ENCODE data around the gene ZNF276. TPM values are rescaled to one million over a fixed set of nuclear protein-coding genes. Genes with fewer than 3 reads are reported as not detected.
"Not testable (repeated sequence)": the region's sequence is repeated elsewhere in the genome, so short reads cannot be mapped to it uniquely, and the experiment has no call there.

Gene ZNF276
- 10 to 100 TPM; 24.4 to 35.3 TPM for total RNA-seq
- polyA plus RNA-seq (ENCODE audit: insufficient read length in 2 of 2), result 10 to 100 TPM; 48.7 to 61.3 TPM
- long read RNA-seq, donor 1, partial matches to known transcripts, result 17 of 18 reads
- long read RNA-seq, donor 1, other reads (novel, unspliced or antisense), result 0 of 18 reads
- long read RNA-seq, donor 2, result 0 reads
- long read RNA-seq, donor 3, result 0 reads
- long read RNA-seq, donor 4, full-length matches to known transcripts, result 1 of 8 reads
- long read RNA-seq, donor 4, partial matches to known transcripts, result 7 of 8 reads
- long read RNA-seq, donor 4, other reads (novel, unspliced or antisense), result 0 of 8 reads

- peak in 5 of 6 donors; percentile 62 to 93 (median 75) for DNase-seq (ENCODE audit: low read depth in 4 of 6, low spot score in 6 of 6)
- H3K4me1 ChIP-seq (ENCODE audit: control insufficient read depth, insufficient read depth, low read length), result peaks cover 48% of the 10 kb centered on the region
- H3K36me3 ChIP-seq (ENCODE audit: control insufficient read depth, insufficient read depth, low read length), result peaks cover 69% of the 10 kb centered on the region
- WGBS (ENCODE audit: insufficient coverage), result under 1% methylated on average over 103 of the region's 103 CpGs
- peak within 1 kb of the TSS; percentile 59 for H3K4me3 ChIP-seq (ENCODE audit: low read depth, low read length)
- no peaks in the 10 kb centered on the region for H3K27me3 ChIP-seq (ENCODE audit: control insufficient read depth, insufficient read depth, low read length)
- no peaks in the 10 kb centered on the region for H3K9me3 ChIP-seq (ENCODE audit: control insufficient read depth, insufficient read depth, low read length)
- H3K27ac ChIP-seq (ENCODE audit: low read depth, low read length), result peak within 1 kb of the TSS; percentile 90
These were observed at the start of gene ZNF276, which contains the start of gene VPS9D1 for GRCh38 chr16:89720813-89721545. Gene ZNF276, plus strand, starts transcription at chr16:89721537. Its CDS starts 104 bp downstream, at chr16:89721641. Gene VPS9D1, minus strand, starts transcription at chr16:89720898. Its CDS starts 37 bp downstream, at chr16:89720861.

- H3K36me3 ChIP-seq (ENCODE audit: control insufficient read depth, insufficient read depth, low read length), result peaks cover 29% of the 10 kb centered on the region
- H3K27ac ChIP-seq (ENCODE audit: low read depth, low read length); DNase-seq (ENCODE audit: low read depth in 4 of 6, low spot score in 6 of 6); H3K27me3 ChIP-seq (ENCODE audit: control insufficient read depth, insufficient read depth, low read length); H3K4me3 ChIP-seq (ENCODE audit: low read depth, low read length); H3K4me1 ChIP-seq (ENCODE audit: control insufficient read depth, insufficient read depth, low read length); H3K9me3 ChIP-seq (ENCODE audit: control insufficient read depth, insufficient read depth, low read length): not testable (repeated sequence)
- WGBS (ENCODE audit: insufficient coverage), result no CpG with 5 or more reads among the region's 4 CpGs
These were observed 49.8 kb upstream of the ZNF276 start for GRCh38 chr16:89671565-89671964.

GRCh38 chr16:89672177-89672941 lies 49.0 kb upstream of the ZNF276 start:
- Histone ChIP-seq H3K4me3 (ENCODE audit: low read depth, low read length) (no peak overlapping the region), H3K27ac (ENCODE audit: low read depth, low read length) (no peak overlapping the region), H3K36me3 (ENCODE audit: control insufficient read depth, insufficient read depth, low read length) (peaks cover 29% of the 10 kb centered on the region), H3K4me1 (ENCODE audit: control insufficient read depth, insufficient read depth, low read length) (no peaks in the 10 kb centered on the region), H3K9me3 (ENCODE audit: control insufficient read depth, insufficient read depth, low read length) (no peaks in the 10 kb centered on the region), H3K27me3 (ENCODE audit: control insufficient read depth, insufficient read depth, low read length) (no peaks in the 10 kb centered on the region)
- DNase-seq (ENCODE audit: low read depth in 4 of 6, low spot score in 6 of 6), result no peak
- 94% methylated on average over 12 of the region's 16 CpGs for WGBS (ENCODE audit: insufficient coverage)

DNA sequence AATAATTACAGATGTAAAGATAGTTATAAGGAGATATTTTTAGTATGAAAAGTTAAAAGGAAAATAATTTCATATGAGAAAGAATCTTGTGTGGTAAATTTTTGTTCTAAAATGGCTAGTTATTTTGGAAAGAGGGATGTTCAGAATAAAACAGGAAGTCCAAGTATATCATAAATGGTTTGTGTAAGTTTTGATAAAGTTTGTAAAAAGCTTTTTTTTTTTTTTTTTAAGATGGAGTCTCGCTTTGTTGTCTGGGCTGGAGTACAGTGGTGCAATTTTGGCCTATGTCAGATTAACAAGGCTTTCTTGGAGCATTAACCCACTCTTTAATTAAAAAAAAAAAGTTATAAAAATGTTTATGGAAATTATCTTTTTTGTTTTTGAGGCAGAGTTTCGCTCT lies 43.1 kb upstream of the ZNF276 start:
- Histone ChIP-seq H3K4me3 (ENCODE audit: low read depth, low read length) (no peak overlapping the region), H3K27ac (ENCODE audit: low read depth, low read length) (no peak overlapping the region), H3K9me3 (ENCODE audit: control insufficient read depth, insufficient read depth, low read length) (no peaks in the 10 kb centered on the region), H3K4me1 (ENCODE audit: control insufficient read depth, insufficient read depth, low read length) (no peaks in the 10 kb centered on the region), H3K36me3 (ENCODE audit: control insufficient read depth, insufficient read depth, low read length) (peaks cover 15% of the 10 kb centered on the region), H3K27me3 (ENCODE audit: control insufficient read depth, insufficient read depth, low read length) (no peaks in the 10 kb centered on the region)
- no CpG with 5 or more reads among the region's 2 CpGs for WGBS (ENCODE audit: insufficient coverage)
- no peak for DNase-seq (ENCODE audit: low read depth in 4 of 6, low spot score in 6 of 6)

- H3K36me3 ChIP-seq (ENCODE audit: control insufficient read depth, insufficient read depth, low read length), result peaks cover 34% of the 10 kb centered on the region
- 100% methylated on average over 1 of the region's 1 CpG for whole genome bisulfite sequencing (ENCODE audit: insufficient coverage)
- no peaks in the 10 kb centered on the region for H3K9me3 ChIP-seq (ENCODE audit: control insufficient read depth, insufficient read depth, low read length)
- DNase-seq (ENCODE audit: low read depth in 4 of 6, low spot score in 6 of 6), result peak in 1 of 6 donors; percentile 10
- H3K4me1 ChIP-seq (ENCODE audit: control insufficient read depth, insufficient read depth, low read length), result peaks cover 17% of the 10 kb centered on the region
- no peaks in the 10 kb centered on the region for H3K27me3 ChIP-seq (ENCODE audit: control insufficient read depth, insufficient read depth, low read length)
- no peak overlapping the region for H3K4me3 ChIP-seq (ENCODE audit: low read depth, low read length)
- no peak overlapping the region for H3K27ac ChIP-seq (ENCODE audit: low read depth, low read length)
These were observed 35.4 kb upstream of the ZNF276 start for GRCh38 chr16:89685916-89686315.

DNA sequence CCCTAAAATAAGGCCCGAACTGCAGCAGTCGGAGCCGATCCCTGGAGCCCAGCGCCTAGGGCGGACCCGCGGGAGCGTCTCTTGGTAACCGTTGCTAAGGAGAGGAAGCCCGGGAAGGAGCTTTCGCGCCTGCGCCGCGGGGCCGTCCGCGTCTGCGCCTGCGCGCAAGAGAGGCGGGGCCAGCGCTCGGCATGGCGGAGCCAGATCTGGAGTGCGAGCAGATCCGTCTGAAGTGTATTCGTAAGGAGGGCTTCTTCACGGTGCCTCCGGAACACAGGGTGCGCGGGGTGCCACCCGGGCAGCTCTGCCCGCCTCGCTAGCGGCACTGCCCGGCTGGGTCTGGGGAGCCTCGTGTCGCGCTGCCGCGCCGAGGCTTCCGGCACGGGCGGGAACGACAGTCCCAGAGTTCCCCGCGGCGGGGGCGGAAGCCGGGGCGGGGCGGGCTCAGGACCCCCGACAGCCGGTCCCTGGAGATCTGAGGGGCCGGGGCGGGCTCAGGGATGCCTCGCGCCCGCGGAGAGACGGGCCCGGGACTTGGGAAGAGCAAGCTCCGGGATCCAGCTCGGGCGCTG lies 34.7 kb upstream of the ZNF276 start, which contains the start of gene CDK10:
CDK10 (plus strand) TSS at position 170 of the 572 bp plus-strand sequence; CDS start at position 192, 22 bp downstream.
- Histone ChIP-seq H3K27me3 (ENCODE audit: control insufficient read depth, insufficient read depth, low read length) (no peaks in the 10 kb centered on the region), H3K27ac (ENCODE audit: low read depth, low read length) (peak within 1 kb of the TSS; percentile 77), H3K4me3 (ENCODE audit: low read depth, low read length) (peak within 1 kb of the TSS; percentile 72), H3K9me3 (ENCODE audit: control insufficient read depth, insufficient read depth, low read length) (no peaks in the 10 kb centered on the region), H3K36me3 (ENCODE audit: control insufficient read depth, insufficient read depth, low read length) (peaks cover 40% of the 10 kb centered on the region), H3K4me1 (ENCODE audit: control insufficient read depth, insufficient read depth, low read length) (peaks cover 17% of the 10 kb centered on the region)
- WGBS (ENCODE audit: insufficient coverage), result 0% methylated on average over 67 of the region's 67 CpGs
- DNase-seq (ENCODE audit: low read depth in 4 of 6, low spot score in 6 of 6), result peak; percentile 82 to 97 (median 90)

DNA sequence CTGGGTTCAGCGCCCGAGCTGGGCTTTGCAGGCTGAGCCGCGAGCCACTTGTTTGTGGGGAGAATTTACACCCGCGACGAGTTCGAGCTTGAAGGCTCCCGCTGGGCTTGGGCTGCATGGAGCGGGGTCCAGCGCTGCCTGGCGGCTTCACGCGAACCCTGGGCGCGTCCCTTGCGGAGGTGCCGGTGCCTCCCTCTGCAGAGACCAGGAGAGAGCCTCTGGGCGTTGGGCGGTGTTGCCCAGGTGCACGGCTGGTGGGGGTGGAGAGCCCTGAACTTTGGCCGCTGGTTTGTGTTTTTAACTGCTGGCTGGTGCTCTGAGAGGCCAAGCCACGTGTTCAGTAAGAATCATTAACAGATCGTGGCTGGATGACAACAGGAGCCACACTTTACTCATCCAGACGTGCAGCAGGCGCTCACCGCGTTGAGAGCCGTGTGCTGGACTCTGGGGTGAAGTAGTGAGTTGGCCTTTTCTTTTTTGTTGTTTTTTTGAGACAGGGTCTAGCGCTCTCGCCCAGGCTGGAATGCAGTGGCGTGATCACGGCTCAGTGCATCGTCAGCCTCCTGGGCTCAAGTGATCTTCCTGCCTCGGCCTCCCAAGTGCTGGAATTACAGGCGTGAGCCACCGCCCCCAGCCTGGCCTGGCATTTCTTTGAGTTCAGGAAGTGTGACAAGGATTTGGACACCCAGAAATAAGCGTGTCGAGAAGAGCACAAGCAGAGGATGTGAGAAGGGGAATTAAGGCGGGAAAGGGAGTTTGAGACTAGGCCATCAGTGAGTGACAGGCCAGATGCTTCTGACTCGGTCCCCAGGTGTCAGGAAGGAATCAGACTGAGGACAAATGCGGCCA lies 34.0 kb upstream of the ZNF276 start:
- 13% methylated on average over 42 of the region's 42 CpGs for WGBS (ENCODE audit: insufficient coverage)
- no peak for DNase-seq (ENCODE audit: low read depth in 4 of 6, low spot score in 6 of 6)
- no peaks in the 10 kb centered on the region for H3K27me3 ChIP-seq (ENCODE audit: control insufficient read depth, insufficient read depth, low read length)
- H3K4me3 ChIP-seq (ENCODE audit: low read depth, low read length), result peak overlapping the region; percentile 72
- peaks cover 17% of the 10 kb centered on the region for H3K4me1 ChIP-seq (ENCODE audit: control insufficient read depth, insufficient read depth, low read length)
- H3K36me3 ChIP-seq (ENCODE audit: control insufficient read depth, insufficient read depth, low read length), result peaks cover 46% of the 10 kb centered on the region
- H3K9me3 ChIP-seq (ENCODE audit: control insufficient read depth, insufficient read depth, low read length), result no peaks in the 10 kb centered on the region
- H3K27ac ChIP-seq (ENCODE audit: low read depth, low read length), result peak overlapping the region; percentile 77

GRCh38 chr16:89688395-89688794 lies 32.9 kb upstream of the ZNF276 start:
- Histone ChIP-seq H3K27ac (ENCODE audit: low read depth, low read length) (no peak overlapping the region), H3K36me3 (ENCODE audit: control insufficient read depth, insufficient read depth, low read length) (peaks cover 49% of the 10 kb centered on the region), H3K4me1 (ENCODE audit: control insufficient read depth, insufficient read depth, low read length) (peaks cover 17% of the 10 kb centered on the region), H3K4me3 (ENCODE audit: low read depth, low read length) (no peak overlapping the region), H3K27me3 (ENCODE audit: control insufficient read depth, insufficient read depth, low read length) (no peaks in the 10 kb centered on the region), H3K9me3 (ENCODE audit: control insufficient read depth, insufficient read depth, low read length) (no peaks in the 10 kb centered on the region)
- WGBS (ENCODE audit: insufficient coverage), result 100% methylated on average over 1 of the region's 5 CpGs
- DNase-seq (ENCODE audit: low read depth in 4 of 6, low spot score in 6 of 6), result no peak

Data from spinal cord (tissue), 10 donors.